SK-N-SH (cell line): ENCODE results near the gene TMPRSS2.

Source experiments
- CHD2 ChIP-seq: fragments of 150-350 bp; IDR thresholded peaks from 2 replicates; pipeline ENCODE4 v1.6.1; 2018; ENCODE audit warnings: low read length; ENCODE audit not compliant: partially characterized antibody
- EP300 ChIP-seq, 2 experiments: IDR thresholded peaks; 2 replicates each; pipeline versions ENCODE4 v1.4.0 to v1.6.1; 2012; ENCODE audit warnings: borderline replicate concordance in 1 of 2, low read depth in 1 of 2, low read length in 1 of 2
- GABPA ChIP-seq: IDR thresholded peaks from 2 replicates; pipeline ENCODE4 v1.4.0; 2012; ENCODE audit warnings: low read depth, mild to moderate bottlenecking
- POLR2AphosphoS5 ChIP-seq: IDR thresholded peaks from 2 replicates; pipeline ENCODE4 v1.6.1; 2012; ENCODE audit warnings: low read depth, low read length
- RAD21 ChIP-seq: IDR thresholded peaks from 2 replicates; pipeline ENCODE4 v1.6.1; 2012; ENCODE audit warnings: mild to moderate bottlenecking, low read length
- SMC3 ChIP-seq: IDR thresholded peaks from 2 replicates; pipeline ENCODE4 v1.6.1; 2012; ENCODE audit warnings: low read depth, low read length, improper control_type of control experiment
- TCF12 ChIP-seq: IDR thresholded peaks from 2 replicates; pipeline ENCODE4 v1.4.0; 2012
- TF ChIP-seq, protein P1 (sequence below): fragments of 200-600 bp; sonication (generic); IDR thresholded peaks from 2 replicates; pipeline ENCODE4 v1.6.1; 2017; ENCODE audit warnings: antibody characterized with exemption, mild to moderate bottlenecking, moderate library complexity
- TF ChIP-seq, protein P2 (sequence below): fragments of 150-350 bp; IDR thresholded peaks from 2 replicates; pipeline ENCODE4 v1.6.1; 2017; ENCODE audit warnings: antibody characterized with exemption, low read length, low read depth, borderline replicate concordance

DNA sequence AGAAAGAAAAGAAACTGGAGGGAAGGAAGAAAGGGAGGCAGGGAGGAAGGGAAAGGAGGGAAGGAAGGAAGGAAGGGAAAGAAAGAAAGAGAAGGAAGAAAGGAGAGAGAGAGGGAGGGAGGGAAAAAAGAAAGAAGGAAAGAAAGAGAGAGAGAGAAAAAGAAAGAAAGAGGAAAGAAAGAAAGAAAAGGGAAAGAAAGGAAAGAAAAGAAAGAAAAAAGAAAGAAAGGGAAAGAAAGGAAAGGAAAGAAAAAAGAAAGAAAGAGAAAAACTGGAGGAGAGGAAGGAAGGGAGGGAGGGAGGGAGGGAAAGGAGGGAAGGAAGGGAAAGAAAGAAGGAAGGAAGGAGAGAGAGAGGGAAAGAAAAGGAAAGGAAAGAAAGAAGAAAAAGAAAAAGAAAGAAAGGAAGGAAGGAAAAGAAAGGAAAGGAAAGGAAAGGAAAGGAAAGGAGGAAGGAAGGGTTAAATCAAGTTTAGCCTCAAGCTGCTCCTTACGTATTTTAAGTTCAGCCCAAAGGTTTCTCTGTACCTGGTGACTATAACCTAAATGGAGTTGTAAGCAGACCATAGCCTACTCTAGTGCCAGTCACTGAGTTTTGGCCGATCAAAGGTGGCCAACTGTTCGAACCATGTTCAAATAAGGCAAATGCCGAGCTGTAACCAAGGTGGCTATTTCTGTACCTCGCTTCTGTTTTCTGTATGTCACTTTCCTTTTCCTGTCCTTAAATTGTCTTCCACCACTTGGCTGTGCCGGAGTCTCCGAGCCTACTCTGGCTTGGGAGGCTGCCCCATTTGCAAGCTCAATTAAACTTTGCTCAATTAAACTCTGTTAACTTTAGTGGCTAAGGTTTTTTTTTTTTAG lies 37.8 kb upstream of the TMPRSS2 start:
- TF ChIP-seq, protein P1, sequence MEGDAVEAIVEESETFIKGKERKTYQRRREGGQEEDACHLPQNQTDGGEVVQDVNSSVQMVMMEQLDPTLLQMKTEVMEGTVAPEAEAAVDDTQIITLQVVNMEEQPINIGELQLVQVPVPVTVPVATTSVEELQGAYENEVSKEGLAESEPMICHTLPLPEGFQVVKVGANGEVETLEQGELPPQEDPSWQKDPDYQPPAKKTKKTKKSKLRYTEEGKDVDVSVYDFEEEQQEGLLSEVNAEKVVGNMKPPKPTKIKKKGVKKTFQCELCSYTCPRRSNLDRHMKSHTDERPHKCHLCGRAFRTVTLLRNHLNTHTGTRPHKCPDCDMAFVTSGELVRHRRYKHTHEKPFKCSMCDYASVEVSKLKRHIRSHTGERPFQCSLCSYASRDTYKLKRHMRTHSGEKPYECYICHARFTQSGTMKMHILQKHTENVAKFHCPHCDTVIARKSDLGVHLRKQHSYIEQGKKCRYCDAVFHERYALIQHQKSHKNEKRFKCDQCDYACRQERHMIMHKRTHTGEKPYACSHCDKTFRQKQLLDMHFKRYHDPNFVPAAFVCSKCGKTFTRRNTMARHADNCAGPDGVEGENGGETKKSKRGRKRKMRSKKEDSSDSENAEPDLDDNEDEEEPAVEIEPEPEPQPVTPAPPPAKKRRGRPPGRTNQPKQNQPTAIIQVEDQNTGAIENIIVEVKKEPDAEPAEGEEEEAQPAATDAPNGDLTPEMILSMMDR, result no peak
- TF ChIP-seq POLR2AphosphoS5 (no peak), SMC3 (no peak), RAD21 (no peak), CHD2 (no peak), GABPA (no peak), EP300 (IDR thresholded peaks at IDR 0.05; ENCODE audit: borderline replicate concordance in 1 of 2, low read depth in 1 of 2, low read length in 1 of 2) (no peak), TCF12 (no peak)
- TF ChIP-seq, protein P2, sequence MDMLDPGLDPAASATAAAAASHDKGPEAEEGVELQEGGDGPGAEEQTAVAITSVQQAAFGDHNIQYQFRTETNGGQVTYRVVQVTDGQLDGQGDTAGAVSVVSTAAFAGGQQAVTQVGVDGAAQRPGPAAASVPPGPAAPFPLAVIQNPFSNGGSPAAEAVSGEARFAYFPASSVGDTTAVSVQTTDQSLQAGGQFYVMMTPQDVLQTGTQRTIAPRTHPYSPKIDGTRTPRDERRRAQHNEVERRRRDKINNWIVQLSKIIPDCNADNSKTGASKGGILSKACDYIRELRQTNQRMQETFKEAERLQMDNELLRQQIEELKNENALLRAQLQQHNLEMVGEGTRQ, result no peak
